ENCODE measurements around the gene PAK6.

The PAK6 gene

GRCh38 chr15:40245666-40246450, 7.0 kb downstream of the PAK6 start:
- Histone ChIP-seq H3K27me3 (ENCODE audit: insufficient read depth, low read length) (peaks cover 3% of the 10 kb centered on the region), H3K4me3 (ENCODE audit: low read length) (no peak overlapping the region), H3K36me3 (ENCODE audit: insufficient read depth, low read length) (no peaks in the 10 kb centered on the region), H3K9me3 (ENCODE audit: low read length) (no peaks in the 10 kb centered on the region), H3K4me1 (ENCODE audit: insufficient read depth, low read length) (peaks cover 2% of the 10 kb centered on the region), H2AFZ (ENCODE audit: low read depth, low read length) (no peak overlapping the region)

GRCh38 chr15:40246496-40247280, 7.8 kb downstream of the PAK6 start:
- Histone ChIP-seq H3K4me3 (ENCODE audit: low read length) (no peak overlapping the region), H3K4me1 (ENCODE audit: insufficient read depth, low read length) (peaks cover 6% of the 10 kb centered on the region), H3K36me3 (ENCODE audit: insufficient read depth, low read length) (no peaks in the 10 kb centered on the region)

GRCh38 chr15:40247406-40247971, 8.6 kb downstream of the PAK6 start:
- Histone ChIP-seq H2AFZ (ENCODE audit: low read depth, low read length) (no peak overlapping the region), H3K4me3 (ENCODE audit: low read length) (no peak overlapping the region), H3K4me1 (ENCODE audit: insufficient read depth, low read length) (peaks cover 6% of the 10 kb centered on the region), H3K27me3 (ENCODE audit: insufficient read depth, low read length) (peaks cover 18% of the 10 kb centered on the region), H3K36me3 (ENCODE audit: insufficient read depth, low read length) (no peaks in the 10 kb centered on the region), H3K9me3 (ENCODE audit: low read length) (no peaks in the 10 kb centered on the region)

More at GRCh38 chr15:40246496-40247280, 7.8 kb downstream of the PAK6 start:
- Histone ChIP-seq H3K9me3 (ENCODE audit: low read length) (no peaks in the 10 kb centered on the region), H3K27me3 (ENCODE audit: insufficient read depth, low read length) (peaks cover 11% of the 10 kb centered on the region), H2AFZ (ENCODE audit: low read depth, low read length) (no peak overlapping the region)

- H3K9me3 ChIP-seq (ENCODE audit: low read length): no peaks in the 10 kb centered on the region
- no peaks in the 10 kb centered on the region for H3K36me3 ChIP-seq (ENCODE audit: insufficient read depth, low read length)
- H3K4me3 ChIP-seq (ENCODE audit: low read length): no peak overlapping the region
- peaks cover 23% of the 10 kb centered on the region for H3K27me3 ChIP-seq (ENCODE audit: insufficient read depth, low read length)
- H2AFZ ChIP-seq (ENCODE audit: low read depth, low read length): no peak overlapping the region
- H3K4me1 ChIP-seq (ENCODE audit: insufficient read depth, low read length): peaks cover 6% of the 10 kb centered on the region
These were observed 9.3 kb downstream of the PAK6 start for GRCh38 chr15:40248006-40248783.

GRCh38 chr15:40249477-40250303, 10.8 kb downstream of the PAK6 start:
- H2AFZ ChIP-seq (ENCODE audit: low read depth, low read length): no peak overlapping the region
- no peaks in the 10 kb centered on the region for H3K36me3 ChIP-seq (ENCODE audit: insufficient read depth, low read length)
- H3K4me3 ChIP-seq (ENCODE audit: low read length): no peak overlapping the region
- no peaks in the 10 kb centered on the region for H3K9me3 ChIP-seq (ENCODE audit: low read length)
- H3K27me3 ChIP-seq (ENCODE audit: insufficient read depth, low read length): peaks cover 28% of the 10 kb centered on the region
- peaks cover 6% of the 10 kb centered on the region for H3K4me1 ChIP-seq (ENCODE audit: insufficient read depth, low read length)

- H3K36me3 ChIP-seq (ENCODE audit: insufficient read depth, low read length): no peaks in the 10 kb centered on the region
- H3K4me1 ChIP-seq (ENCODE audit: insufficient read depth, low read length): peaks cover 6% of the 10 kb centered on the region
- H3K9me3 ChIP-seq (ENCODE audit: low read length): no peaks in the 10 kb centered on the region
- no peak overlapping the region for H2AFZ ChIP-seq (ENCODE audit: low read depth, low read length)
- no peak overlapping the region for H3K4me3 ChIP-seq (ENCODE audit: low read length)
- peaks cover 28% of the 10 kb centered on the region for H3K27me3 ChIP-seq (ENCODE audit: insufficient read depth, low read length)
These were observed 11.4 kb downstream of the PAK6 start for GRCh38 chr15:40250304-40250656.

GRCh38 chr15:40250771-40251483, 12.1 kb downstream of the PAK6 start:
- Histone ChIP-seq H3K4me1 (ENCODE audit: insufficient read depth, low read length) (peaks cover 6% of the 10 kb centered on the region), H3K36me3 (ENCODE audit: insufficient read depth, low read length) (no peaks in the 10 kb centered on the region), H3K4me3 (ENCODE audit: low read length) (no peak overlapping the region), H2AFZ (ENCODE audit: low read depth, low read length) (no peak overlapping the region), H3K27me3 (ENCODE audit: insufficient read depth, low read length) (peaks cover 28% of the 10 kb centered on the region), H3K9me3 (ENCODE audit: low read length) (no peaks in the 10 kb centered on the region)

- no peaks in the 10 kb centered on the region for H3K36me3 ChIP-seq (ENCODE audit: insufficient read depth, low read length)
- H3K9me3 ChIP-seq (ENCODE audit: low read length): no peaks in the 10 kb centered on the region
- H3K4me1 ChIP-seq (ENCODE audit: insufficient read depth, low read length): peaks cover 6% of the 10 kb centered on the region
- H3K27me3 ChIP-seq (ENCODE audit: insufficient read depth, low read length): peaks cover 28% of the 10 kb centered on the region
- no peak overlapping the region for H3K4me3 ChIP-seq (ENCODE audit: low read length)
- no peak overlapping the region for H2AFZ ChIP-seq (ENCODE audit: low read depth, low read length)
These were observed 12.8 kb downstream of the PAK6 start for GRCh38 chr15:40251486-40252140.

- Histone ChIP-seq H3K9me3 (ENCODE audit: low read length) (no peaks in the 10 kb centered on the region), H3K36me3 (ENCODE audit: insufficient read depth, low read length) (no peaks in the 10 kb centered on the region), H3K4me3 (ENCODE audit: low read length) (no peak overlapping the region), H3K27me3 (ENCODE audit: insufficient read depth, low read length) (peaks cover 28% of the 10 kb centered on the region), H2AFZ (ENCODE audit: low read depth, low read length) (no peak overlapping the region), H3K4me1 (ENCODE audit: insufficient read depth, low read length) (peaks cover 6% of the 10 kb centered on the region)
These were observed 13.2 kb downstream of the PAK6 start for GRCh38 chr15:40252141-40252437.

GRCh38 chr15:40252438-40253166, 13.7 kb downstream of the PAK6 start:
- peaks cover 26% of the 10 kb centered on the region for H3K27me3 ChIP-seq (ENCODE audit: insufficient read depth, low read length)
- no peak overlapping the region for H2AFZ ChIP-seq (ENCODE audit: low read depth, low read length)
- no peaks in the 10 kb centered on the region for H3K9me3 ChIP-seq (ENCODE audit: low read length)
- no peaks in the 10 kb centered on the region for H3K36me3 ChIP-seq (ENCODE audit: insufficient read depth, low read length)
- no peak overlapping the region for H3K4me3 ChIP-seq (ENCODE audit: low read length)
- H3K4me1 ChIP-seq (ENCODE audit: insufficient read depth, low read length): peaks cover 6% of the 10 kb centered on the region

- Histone ChIP-seq H3K36me3 (ENCODE audit: insufficient read depth, low read length) (no peaks in the 10 kb centered on the region), H3K27me3 (ENCODE audit: insufficient read depth, low read length) (peaks cover 26% of the 10 kb centered on the region), H3K4me1 (ENCODE audit: insufficient read depth, low read length) (peaks cover 6% of the 10 kb centered on the region), H3K4me3 (ENCODE audit: low read length) (no peak overlapping the region), H2AFZ (ENCODE audit: low read depth, low read length) (no peak overlapping the region), H3K9me3 (ENCODE audit: low read length) (no peaks in the 10 kb centered on the region)
These were observed 14.4 kb downstream of the PAK6 start for GRCh38 chr15:40253167-40253790.

All from neuron (in vitro differentiated cells).